HG03066 (cell line): Measurements from ENCODE around the gene ADGRL2.

Experiments
- ATAC-seq: cut with Tn5 transposase; IDR thresholded peaks from one replicate; pipeline ENCODE4 v1.9.1; 2021; ENCODE audit warnings: low read depth; ENCODE audit not compliant: unreplicated experiment

The ADGRL2 gene

DNA sequence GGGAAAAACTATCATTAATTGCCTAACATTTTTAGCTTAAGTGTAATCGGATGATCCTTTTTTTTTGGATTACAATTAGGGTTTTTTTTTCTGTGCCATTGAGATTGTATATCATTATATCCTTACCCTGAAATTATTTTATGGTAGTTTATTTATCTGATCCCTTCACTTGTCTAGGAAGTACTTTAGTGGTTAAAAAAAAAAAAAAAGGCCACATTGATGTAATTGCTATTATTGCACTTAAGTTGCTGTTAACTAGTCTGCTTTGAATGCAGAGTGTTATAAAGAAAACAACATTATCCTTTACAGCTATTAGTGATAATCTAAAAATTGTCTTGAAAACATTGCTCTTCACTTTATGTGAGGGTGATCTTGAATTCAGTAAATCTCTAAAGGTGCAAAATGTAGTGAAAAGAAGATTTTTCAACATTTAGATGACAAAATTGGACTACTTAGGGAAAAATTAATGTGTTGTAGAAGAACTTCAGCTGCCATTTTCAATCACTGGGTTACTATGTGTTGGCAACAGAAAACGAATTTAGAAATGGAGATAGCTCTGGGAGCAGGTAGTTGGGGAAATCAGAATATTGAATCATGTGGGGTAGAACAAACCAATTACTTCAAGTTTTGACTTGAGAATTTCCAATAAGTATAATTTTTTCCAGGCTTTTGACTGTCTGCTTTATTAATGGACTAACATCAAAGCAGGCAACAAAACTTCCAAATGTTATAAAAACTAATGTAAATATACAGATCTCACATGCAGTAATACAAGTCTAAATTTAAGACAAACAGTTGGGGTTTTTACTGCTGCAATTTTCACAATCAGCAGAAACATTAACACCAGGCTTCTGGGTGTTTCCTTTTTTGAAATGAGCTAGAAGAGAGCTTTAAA lies 5.0 kb downstream of the ADGRL2 start:
- ATAC-seq, result no peak

DNA sequence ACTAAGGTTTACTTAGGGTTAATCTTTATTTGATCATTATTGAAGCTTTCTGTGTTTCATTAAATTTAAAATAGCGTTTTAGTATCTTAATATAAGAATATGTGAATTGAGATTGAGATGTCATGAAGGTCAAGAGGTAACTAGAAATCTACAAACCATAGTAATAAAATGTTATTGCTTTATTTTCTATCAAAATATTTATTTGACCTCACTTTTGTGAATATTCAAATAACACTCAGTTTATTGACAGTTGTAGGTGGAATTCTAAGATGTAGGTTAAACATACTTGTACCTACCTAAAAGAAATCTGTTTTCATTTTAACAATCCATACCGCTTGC lies 5.7 kb downstream of the ADGRL2 start:
- ATAC-seq, result no peak

DNA sequence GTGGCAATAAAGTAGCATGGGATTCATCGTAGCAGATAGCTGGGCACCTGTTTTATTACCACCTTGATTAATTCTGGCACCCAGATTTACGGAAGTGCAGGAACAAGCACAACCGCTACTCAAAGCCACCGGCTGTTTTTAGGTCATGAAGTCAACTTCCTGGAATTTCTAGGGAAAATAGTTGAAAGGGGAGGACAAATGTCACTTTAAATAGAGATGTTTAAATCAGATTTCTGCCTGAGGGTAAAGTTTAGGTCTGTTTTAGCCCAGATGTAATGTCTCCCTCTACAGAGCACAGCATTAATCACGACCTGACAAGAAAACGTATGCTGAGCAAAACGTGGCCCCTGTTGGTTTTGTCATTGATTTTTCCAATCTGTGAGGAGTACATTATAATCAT lies 8.0 kb downstream of the ADGRL2 start:
- ATAC-seq, result no peak

DNA sequence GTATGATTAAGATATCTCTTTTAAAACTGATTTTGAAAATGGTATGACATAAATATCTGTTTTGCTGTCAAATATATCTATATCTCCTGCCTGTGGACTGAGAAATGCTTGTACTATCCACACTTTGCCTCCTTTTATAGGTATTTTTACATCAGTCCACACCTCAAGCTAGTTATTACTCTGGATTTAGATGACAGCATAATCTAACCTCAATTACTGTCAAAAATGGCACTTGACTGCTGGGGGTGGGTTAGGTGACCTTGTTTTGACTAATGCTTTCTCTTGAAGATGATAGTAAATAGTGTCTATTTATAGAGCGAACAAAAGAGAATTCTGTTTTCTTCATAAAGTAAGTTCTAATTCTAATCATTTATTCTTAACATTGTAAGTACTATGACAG lies 9.1 kb downstream of the ADGRL2 start:
- ATAC-seq, result no peak

DNA sequence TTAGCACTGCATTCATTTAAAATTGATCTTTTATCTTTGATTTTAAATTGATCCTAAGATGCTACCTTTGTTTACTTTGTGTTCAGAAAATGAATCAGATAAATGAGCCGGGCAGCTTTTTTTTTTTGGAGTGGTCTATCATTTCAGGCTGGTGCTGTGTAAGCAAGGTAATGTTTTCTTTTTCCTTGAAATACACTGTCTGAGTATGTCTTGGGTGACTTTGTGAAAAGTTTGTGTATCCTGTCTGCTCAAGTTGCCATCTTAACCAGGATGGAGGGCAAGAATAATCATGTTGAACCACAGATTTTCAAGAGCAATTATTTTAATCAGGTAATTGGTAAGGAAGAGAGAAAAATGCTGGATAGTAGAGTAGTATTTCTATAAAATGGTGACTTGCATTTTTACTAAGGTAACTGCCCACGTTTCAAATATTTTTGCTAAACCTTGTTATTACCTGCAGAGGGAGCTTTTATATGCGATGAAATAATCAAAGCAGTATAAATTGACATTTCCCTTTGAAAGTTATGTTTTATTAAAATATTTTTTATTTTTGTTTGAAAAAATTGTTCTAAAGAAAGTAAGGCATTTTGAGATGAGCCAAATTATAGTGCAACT lies 11.1 kb downstream of the ADGRL2 start:
- no peak for ATAC-seq

DNA sequence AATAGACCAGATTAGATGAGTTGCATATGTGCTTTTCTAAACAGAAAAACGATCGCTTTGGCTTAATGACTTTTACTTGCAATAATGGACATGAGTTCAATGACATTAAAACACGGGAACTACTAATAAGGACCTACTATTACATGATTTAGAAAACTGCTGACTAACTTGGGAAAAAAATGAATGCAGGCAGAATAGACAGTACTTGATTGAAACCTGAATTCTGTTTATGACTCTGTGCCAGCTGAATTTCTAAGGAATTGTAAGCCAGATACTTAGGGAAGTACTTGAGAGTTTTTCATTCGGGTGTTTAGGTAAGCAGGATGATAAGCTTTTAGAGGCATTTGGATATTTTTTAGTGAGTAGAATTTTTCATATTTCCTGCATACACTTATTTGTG lies 12.0 kb downstream of the ADGRL2 start:
- ATAC-seq, result no peak

DNA sequence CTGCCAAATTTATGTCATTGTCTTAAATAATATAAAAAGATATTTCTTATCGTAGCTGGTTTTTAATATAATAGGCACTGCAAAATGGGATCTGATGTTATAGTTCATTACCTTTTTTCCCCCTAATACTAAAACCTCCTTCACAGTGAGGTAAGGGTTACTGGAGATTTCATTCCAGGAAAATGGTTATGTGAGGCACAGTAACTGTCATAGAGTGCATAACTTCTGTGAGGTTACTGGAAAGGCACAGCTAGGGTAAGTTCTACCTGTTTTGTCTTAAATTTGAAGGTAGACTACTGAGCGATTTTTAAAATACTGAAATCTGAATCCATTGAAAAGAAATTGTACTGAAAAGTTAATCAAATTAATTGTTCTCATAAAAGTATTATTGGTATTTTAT lies 13.0 kb downstream of the ADGRL2 start:
- no peak for ATAC-seq

DNA sequence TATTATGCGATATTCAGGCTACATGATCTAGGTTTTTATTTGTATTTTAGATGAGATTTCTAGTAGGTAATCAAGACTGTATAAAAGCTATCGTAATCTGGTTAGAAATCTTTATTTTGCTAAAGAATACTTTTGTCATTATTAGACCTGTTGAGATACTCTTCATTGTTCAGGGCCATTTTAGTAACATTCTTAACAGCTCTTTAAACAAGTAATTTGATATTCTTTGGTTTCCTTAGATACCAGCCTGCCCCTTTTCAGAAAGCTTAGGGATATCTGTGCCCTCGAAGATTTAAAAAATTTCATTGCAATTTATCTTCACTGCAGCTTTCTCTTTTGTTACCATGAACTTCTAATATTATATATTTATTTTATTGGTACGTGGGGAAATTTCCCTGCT lies 18.9 kb downstream of the ADGRL2 start:
- no peak for ATAC-seq

DNA sequence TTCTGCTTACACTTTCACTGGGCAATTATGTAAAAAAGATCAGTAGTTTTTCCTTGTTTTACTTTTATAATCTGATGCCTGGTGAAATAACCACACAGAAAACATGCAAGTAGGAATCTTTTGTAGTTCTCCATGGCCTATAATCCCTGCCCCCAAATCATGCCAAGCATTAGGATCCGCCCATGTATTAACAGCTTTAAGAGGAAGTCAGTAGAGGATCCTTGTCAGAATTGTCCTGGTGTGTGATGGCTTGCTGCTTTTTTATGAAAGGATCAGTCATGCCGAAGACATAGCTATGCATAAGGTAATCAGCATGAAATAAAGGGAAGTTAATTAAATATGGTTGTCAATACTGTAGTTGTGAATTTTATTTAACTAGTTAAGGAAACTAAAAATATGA lies 20.0 kb downstream of the ADGRL2 start:
- ATAC-seq, result no peak

DNA sequence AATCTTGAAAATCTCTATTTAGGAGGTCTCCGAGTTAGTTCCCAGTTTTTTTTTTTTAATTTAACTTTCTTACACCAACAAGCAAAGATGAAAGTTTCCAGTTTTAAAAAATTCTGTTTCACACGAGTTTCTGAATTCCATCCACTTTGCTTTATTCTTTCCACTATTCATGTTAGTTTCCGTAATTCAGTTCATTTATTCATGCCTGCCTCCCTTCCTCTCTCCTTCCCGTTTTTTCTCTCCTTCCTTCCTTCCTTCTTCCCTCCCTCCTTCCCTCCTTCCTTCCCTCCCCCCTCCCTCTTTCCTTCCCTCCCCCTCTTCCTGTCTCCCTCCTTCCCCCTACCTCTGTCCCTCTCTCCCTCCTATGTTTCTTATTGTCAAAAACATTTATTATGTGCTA lies 22.3 kb downstream of the ADGRL2 start:
- ATAC-seq, result no peak

DNA sequence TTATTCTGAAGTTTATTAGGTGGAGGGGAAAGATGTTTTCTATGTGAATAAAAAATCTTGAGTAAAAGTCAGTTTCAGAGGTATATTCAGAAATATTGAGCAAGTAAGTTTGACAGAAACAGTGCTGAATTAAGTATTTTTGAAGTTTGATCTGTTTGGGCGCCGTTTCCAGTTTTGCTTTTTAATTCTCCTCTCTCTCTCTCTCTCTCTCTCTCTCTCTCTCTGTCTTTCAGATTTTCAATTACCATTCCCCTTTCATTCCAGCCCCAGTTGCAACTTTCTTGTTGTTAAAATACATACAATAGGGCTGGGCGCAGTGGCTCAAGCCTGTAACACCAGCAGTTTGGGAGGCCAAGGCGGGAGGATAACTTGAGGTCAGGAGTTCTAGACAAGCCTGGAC lies 24.0 kb downstream of the ADGRL2 start:
- no peak for ATAC-seq

DNA sequence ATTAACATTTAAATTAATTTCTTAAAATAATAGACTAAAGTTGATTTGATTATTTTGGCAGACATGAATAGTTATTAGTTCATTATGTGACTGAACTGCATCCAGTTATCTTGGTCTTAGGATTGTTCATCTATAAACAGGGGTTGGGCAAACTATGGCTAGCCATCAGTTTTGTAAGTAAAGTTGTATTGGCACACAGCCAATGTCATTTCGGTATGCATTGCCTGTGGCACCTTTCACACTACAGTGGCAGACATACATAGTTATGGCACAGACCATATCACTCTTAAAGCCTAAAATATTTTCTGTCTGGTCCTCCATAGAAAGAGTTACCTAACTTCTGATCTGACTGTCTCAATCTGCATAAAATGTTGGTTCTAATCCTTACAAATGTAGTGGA lies 27.2 kb downstream of the ADGRL2 start:
- ATAC-seq, result no peak

DNA sequence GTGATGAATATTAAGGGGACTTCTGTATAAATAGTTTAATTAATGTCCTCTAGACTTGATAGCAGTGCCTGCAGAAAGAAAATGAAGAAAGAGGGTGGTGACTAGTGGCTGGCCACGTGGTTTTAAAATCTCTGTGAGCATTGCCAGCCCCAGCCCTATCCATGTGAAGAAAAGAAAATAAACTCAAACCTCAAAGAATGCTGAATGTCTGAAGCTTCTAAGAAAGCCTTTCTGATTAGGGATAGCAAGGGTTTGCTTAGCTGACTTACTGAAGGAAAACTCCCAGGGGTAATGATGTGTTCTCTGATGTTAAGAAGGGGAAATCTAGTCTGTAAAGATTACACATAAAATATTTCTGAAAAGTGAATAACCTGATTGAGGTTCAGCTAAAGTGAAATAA lies 31.8 kb downstream of the ADGRL2 start:
- no peak for ATAC-seq

DNA sequence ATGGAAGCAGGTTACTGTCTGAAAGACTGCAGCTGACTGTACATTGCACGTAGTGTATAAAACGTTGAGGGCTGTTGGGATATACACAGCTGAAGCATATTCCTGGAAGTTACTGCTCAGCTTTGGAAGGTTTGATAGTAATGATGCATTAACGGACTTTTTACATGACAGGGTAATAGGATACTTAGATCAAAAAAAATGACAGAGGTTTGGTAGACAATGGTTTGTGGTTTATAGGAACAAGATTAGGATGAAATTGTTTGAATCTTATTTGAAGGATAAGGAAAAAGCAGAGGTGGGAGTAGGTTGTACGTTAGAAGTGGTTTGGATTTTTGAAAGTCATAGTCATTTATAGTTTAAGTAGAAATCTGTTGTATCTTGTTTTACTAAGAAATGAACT lies 33.0 kb downstream of the ADGRL2 start:
- no peak for ATAC-seq

DNA sequence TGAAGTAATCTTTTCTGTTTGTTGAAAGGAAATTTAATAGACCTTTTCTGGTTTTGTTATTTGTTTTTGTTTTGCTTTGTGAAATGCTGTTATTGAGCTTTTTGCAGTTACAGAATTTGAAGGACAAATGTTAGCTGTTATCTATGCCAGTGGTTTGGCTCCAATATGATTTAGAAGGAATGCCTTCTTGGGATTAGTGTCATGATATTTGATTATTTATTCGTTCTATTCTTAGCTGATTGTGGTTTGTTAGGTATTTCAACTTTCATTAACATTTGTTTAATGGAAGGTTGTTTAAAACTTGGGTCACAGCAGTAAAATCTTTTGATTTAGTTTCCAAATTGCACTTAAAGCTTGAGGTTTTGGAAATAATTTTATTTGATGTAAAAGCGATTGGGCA lies 33.5 kb downstream of the ADGRL2 start:
- no peak for ATAC-seq

DNA sequence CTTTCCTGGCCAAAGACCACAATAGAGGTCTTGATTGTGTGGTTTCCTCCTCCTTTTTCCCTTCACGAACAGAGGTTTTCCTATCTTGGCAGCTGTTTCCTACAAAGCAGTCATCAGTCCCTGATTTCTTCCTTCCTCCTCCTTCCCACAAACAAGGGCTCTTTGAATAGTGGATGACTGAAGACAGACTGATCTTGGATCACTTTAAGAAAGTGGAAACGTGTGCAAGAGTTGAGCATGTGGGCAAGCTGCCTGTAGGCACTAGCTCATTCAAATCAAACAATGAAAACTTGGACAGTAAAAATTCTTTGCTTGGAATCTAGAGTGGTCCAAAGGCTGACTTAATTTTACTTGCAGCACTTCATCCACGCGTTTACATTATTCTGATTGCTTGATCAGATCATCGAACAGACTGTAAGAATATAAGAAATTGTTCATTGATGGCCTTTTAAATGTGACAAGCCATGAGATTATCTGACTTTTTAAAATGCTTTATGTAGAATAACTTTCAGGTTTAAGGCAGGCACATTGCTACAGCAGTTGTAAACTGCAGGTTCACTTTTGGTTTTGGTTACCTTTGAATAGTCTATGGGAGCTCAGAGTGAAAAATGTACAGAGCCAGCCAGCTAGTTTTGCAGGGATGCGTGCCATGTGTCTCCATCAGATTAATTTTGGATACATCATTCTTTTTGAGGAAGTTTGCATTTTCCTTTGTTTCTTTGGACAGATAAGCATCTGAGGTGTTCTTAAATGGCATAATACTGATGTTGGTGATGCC lies 34.4 kb downstream of the ADGRL2 start:
- ATAC-seq, result no peak

DNA sequence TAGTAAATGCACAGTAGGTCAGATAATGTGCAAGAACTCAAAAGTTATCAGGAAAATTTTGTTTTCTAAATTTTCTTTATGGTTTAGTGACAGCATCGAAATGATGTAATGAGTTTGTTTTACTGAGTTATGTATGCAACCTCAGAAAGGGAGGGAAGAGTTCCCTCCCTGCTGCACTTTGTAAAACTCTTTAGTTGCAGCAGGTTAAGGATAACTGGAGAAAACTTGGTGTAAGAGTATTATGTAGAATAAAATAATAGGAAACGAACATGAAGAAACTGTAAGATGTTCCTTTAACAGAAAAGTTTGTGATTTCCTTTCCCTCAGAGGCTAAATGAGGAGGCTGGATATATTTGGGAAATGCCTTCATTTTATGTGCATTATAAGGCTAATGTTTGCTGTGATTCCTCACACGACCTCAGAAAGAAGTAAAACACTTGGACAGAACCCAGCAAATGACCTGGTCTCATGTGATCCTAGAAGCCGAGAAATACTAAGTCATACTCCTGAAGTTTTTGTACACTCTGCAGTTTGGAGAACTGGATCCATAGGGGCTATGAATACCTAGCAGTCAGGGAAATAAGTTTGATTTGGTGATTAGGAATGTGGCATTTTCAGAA lies 35.4 kb downstream of the ADGRL2 start:
- ATAC-seq, result no peak

DNA sequence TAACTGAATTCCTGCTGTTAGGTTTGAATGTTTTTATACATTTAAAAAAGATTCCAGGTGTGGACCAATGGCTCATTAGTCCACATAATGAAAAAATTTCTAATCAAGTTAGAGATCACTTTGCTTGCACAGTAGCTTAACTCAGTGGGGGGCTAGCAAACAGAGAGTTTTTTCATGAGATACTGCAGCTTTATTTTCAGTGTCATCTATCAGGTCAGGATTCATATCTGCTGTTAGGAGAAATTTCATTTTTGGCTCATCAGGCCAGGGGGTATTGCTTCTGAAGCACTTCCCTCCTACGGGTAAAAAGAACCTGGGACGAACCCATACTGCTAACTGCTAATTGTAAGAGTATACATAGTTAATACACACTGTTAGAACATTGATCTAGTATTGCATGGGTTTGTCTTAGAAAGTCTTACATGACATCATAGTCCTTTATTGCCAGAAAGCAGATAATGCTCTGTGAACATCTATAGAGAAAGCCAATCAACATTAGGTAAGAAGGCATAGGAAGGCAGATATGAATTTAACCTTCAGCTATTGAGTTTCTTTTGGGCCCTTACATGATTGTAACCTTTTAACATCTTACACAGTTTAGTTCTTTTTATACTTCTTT lies 38.0 kb downstream of the ADGRL2 start:
- ATAC-seq, result no peak

DNA sequence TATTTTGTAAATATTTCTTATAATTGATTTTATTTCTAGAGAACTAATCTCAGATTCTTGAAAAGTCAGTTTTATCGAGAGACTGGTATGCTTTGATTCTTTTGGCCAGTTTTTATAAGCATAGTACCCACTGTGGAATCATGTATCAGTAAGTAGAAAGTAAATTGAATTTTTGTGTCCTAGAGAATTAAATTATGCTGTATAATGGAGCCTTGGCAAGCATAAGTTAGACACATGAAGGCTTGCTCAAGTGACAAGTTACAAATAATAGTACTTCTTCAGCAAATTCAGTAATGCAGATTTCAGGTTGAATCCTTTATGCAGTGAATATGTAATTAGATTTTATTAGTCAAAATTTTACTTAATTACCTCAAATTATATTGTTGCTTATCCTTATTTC lies 40.1 kb downstream of the ADGRL2 start:
- ATAC-seq, result no peak

DNA sequence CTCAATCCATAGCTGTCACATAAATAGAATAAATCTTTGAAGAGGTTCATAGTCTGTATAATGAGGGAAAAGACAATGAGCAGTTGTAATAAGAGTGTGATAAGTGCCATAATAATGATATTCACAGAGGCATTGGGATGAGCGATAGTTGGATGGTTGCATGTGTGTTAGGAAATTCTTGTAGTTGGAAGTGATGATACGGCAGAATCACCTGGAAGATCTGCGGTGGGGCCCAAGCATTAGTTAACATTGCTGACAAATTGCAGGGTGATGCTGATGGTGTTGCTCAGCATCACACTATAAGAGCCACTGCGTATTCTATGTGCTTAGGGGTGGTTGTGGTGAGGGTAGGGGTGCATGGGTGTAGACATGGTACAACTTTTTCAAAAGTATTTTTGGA lies 41.1 kb downstream of the ADGRL2 start:
- no peak for ATAC-seq

DNA sequence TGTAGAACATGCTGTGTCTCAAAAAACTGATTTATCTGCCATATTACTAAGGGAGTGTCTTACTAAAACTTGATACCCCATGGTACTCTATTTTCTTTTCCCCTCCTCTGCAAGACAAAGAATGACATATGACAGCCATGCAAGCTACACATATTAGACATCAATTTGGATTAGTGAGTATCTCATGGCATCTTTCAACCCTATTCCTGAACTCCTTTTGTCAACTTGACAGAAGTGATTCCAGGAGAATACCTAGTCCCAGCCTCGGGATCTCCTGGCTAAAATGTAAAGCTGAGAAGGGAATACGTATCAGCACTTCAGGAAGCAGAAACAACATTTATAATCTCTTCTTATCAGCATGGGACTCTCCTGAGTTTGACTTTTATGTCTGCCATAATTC lies 43.7 kb downstream of the ADGRL2 start:
- no peak for ATAC-seq
